Psoas muscle (tissue), 8 donors: ENCODE data around the gene TCAP. TPM values are rescaled to one million over a fixed set of nuclear protein-coding genes. Genes with fewer than 3 reads are reported as not detected.

ENCODE experiments used
- ATAC-seq, 4 donors: fragments of 200-7000 bp; cut with Tn5 transposase; one replicate each; pipeline ENCODE4 v1.9.1; 2020; ENCODE audit warnings: moderate library complexity in 3 of 4, mild to moderate bottlenecking in 2 of 4
- DNase-seq, 2 donors: peaks; one replicate each; pipeline ENCODE4 v3.0.0-alpha.2; 2020
- H3K27ac ChIP-seq: fragments of 200-600 bp; one replicate; pipeline ENCODE4 v1.8.0; 2022
- H3K27me3 ChIP-seq, 3 donors: fragments of 200-600 bp in 1 of 3; one replicate each; pipeline versions ENCODE4 v1.6.1 to v1.8.0; 2013 to 2022; ENCODE audit warnings: low read length in 2 of 3, mild to moderate bottlenecking in 2 of 3, moderate library complexity in 1 of 3; ENCODE audit not compliant: insufficient read depth in 3 of 3
- H3K36me3 ChIP-seq, 2 donors: fragments of 200-600 bp in 1 of 2; one replicate each; pipeline versions ENCODE4 v1.6.1 to v1.8.0; 2013 to 2022; ENCODE audit warnings: low read depth in 1 of 2, mild to moderate bottlenecking in 1 of 2, moderate library complexity in 1 of 2; ENCODE audit not compliant: insufficient read depth in 1 of 2
- H3K4me1 ChIP-seq: fragments of 200-600 bp; one replicate; pipeline ENCODE4 v1.8.0; 2022
- H3K4me3 ChIP-seq: fragments of 200-600 bp; one replicate; pipeline ENCODE4 v1.8.0; 2022; ENCODE audit warnings: mild to moderate bottlenecking
- H3K9me3 ChIP-seq: fragments of 200-600 bp; one replicate; pipeline ENCODE4 v1.8.0; 2022
- WGBS, 3 donors: extraction: QIAGEN DNeasy Blood & Tissue Kit; methylation state at CpG; one replicate each; pipeline versions ENCODE4 v1.1.6 to v1.1.7; 2013; 5-methylcytosine and 5-hydroxymethylcytosine counted together
- intact Hi-C, 2 donors: fragments of 100-400 bp; cut with DNase I; formaldehyde crosslinking; loops; one replicate each; pipeline versions ENCODE4 v1.11.0 to v1.14.2; 2022
- polyA plus RNA-seq, 3 donors: library from polyadenylated mRNA; stranded (reverse); fragments of 200-250 nt; gene quantifications; one replicate each; pipeline ENCODE4 v1.2.3, GENCODE V29; 2013
- total RNA-seq, 4 donors: library from RNA; stranded (reverse); fragmentation: NEBNext Ultra II Directional in 2 of 4; extraction: Animal tissue kit (Norgen Biotek cat#: 25700) in 2 of 4; gene quantifications; one replicate each; pipeline versions ENCODE4 v1.2.1 to v1.2.4, GENCODE V29; 2021 to 2023
- TF ChIP-seq, protein P1 (sequence below): fragments of 200-600 bp; IDR thresholded peaks from one replicate; pipeline ENCODE4 v1.8.0; 2022; ENCODE audit warnings: antibody characterized with exemption
- donor health status: healthy with polysubstance abuse.
- donor health status: DM: no; HTN: no; CAD: no; lungs with moderate emphysema.
- donor health status: Bipolar disorder and iron deficiency.
- donor health status: healthy.
- donor health status: DM: yes; HTN: yes; CAD: no.
- donor health status: DM: no; HTN: no; CAD: no.
- donor health status: DM: no; HTN: no; CAD: no.
- donor health status: DM: yes; HTN: yes; CAD: no.

The TCAP gene
- total and polyA plus RNA-seq, 7 donors, result 2,116 to 7,047 (median 3,462) TPM

DNA sequence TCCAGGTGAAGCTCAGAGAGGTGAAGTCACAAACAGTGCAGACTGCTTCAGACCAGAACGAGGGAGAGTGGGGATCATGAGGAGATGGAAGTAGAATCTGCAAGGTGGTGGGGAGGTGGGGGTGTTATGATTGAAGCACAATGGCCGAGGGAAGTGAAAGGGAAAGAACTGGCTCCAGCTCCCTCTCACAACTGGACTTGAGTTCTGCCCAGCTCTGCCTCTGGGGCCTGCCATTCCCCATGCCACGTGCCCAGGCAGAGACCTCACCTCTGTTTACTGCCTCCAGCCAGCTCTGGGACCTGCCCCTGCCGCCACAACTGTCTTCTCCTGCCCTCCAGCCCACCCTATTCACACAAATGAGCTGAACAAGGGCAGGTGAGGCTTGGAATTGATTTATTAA, 5.6 kb downstream of the TCAP start:
- Histone ChIP-seq H3K27me3 (no peaks in the 10 kb centered on the region), H3K4me3 (no peak overlapping the region), H3K9me3 (no peaks in the 10 kb centered on the region), H3K27ac (peak overlapping the region; percentile 96), H3K36me3 (no peaks in the 10 kb centered on the region), H3K4me1 (peaks cover 35% of the 10 kb centered on the region)
- TF ChIP-seq, protein P1, sequence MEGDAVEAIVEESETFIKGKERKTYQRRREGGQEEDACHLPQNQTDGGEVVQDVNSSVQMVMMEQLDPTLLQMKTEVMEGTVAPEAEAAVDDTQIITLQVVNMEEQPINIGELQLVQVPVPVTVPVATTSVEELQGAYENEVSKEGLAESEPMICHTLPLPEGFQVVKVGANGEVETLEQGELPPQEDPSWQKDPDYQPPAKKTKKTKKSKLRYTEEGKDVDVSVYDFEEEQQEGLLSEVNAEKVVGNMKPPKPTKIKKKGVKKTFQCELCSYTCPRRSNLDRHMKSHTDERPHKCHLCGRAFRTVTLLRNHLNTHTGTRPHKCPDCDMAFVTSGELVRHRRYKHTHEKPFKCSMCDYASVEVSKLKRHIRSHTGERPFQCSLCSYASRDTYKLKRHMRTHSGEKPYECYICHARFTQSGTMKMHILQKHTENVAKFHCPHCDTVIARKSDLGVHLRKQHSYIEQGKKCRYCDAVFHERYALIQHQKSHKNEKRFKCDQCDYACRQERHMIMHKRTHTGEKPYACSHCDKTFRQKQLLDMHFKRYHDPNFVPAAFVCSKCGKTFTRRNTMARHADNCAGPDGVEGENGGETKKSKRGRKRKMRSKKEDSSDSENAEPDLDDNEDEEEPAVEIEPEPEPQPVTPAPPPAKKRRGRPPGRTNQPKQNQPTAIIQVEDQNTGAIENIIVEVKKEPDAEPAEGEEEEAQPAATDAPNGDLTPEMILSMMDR, result no peak
- ATAC-seq, result no peak
- DNase-seq, result peak in 1 of 2 donors; percentile 27
- intact Hi-C loops, result loop anchor here (2.0 to 5.0 kb wide), 4 partner anchors 33 to 62 kb away; partner anchors contain the start of genes MIEN1 (in 1 of the 2) and STARD3 (in 1 of the 2)
- 27 to 47% (median 32%) methylated on average over 4 of the region's 4 CpGs for WGBS, 3 donors

DNA sequence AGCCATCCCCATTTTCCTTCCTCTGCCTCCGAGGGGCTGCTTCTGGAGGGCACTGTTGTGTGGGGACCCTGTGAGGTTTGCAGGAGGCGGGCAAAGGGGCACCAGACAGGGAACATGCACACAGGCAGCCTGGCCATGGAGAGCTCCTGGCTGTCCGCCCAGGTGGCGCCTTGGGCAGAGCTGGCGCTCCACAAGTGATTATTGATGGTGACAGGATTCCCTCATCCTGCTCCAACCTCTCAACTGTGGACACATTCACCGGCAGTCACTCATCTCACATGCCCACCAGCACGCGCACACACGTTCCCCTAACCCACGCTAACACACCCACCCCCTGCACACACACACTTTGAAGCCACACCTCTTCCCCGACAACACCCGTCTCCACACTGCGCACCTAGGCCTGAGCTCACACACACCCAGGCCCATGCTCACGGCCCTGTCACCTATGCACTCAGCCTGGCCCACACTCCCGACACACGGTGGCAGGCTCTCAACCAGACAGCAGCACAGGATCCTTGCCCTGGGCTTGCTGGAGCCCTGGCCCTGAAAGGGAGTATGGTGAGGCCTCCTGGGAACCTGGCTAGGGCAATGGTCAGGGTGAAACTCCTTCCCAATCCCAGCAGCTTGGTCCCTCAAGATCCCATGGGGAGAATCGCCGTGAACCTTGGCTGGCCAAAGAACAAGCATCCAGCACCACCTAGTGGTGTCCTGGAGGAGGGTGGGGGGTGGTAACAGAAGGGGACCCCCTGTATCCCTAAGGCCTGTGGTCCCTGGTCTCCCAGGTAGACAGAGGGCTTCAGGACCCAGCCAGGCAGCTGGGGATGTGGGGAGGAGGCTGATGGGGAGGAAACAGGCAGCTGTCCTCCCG, 6.7 kb downstream of the TCAP start:
- H3K9me3 ChIP-seq, result no peaks in the 10 kb centered on the region
- H3K36me3 ChIP-seq, result no peaks in the 10 kb centered on the region
- ATAC-seq, result peak; percentile 26 to 41 (median 32)
- 18 to 38% (median 24%) methylated on average over 18 to 19 of the region's 19 CpGs for WGBS, 3 donors
- DNase-seq, result peak in 1 of 2 donors; percentile 70
- H3K27me3 ChIP-seq, result no peaks in the 10 kb centered on the region
- TF ChIP-seq, protein P1, result peak; percentile 56
- H3K4me1 ChIP-seq, result peaks cover 44% of the 10 kb centered on the region
- intact Hi-C loops, result loop anchor here (2.0 to 5.0 kb wide), 4 partner anchors 35 to 60 kb away; partner anchors contain the start of genes MIEN1 (in 1 of the 2) and STARD3 (in 1 of the 2)
- H3K27ac ChIP-seq, result peak overlapping the region; percentile 96
- no peak overlapping the region for H3K4me3 ChIP-seq

DNA sequence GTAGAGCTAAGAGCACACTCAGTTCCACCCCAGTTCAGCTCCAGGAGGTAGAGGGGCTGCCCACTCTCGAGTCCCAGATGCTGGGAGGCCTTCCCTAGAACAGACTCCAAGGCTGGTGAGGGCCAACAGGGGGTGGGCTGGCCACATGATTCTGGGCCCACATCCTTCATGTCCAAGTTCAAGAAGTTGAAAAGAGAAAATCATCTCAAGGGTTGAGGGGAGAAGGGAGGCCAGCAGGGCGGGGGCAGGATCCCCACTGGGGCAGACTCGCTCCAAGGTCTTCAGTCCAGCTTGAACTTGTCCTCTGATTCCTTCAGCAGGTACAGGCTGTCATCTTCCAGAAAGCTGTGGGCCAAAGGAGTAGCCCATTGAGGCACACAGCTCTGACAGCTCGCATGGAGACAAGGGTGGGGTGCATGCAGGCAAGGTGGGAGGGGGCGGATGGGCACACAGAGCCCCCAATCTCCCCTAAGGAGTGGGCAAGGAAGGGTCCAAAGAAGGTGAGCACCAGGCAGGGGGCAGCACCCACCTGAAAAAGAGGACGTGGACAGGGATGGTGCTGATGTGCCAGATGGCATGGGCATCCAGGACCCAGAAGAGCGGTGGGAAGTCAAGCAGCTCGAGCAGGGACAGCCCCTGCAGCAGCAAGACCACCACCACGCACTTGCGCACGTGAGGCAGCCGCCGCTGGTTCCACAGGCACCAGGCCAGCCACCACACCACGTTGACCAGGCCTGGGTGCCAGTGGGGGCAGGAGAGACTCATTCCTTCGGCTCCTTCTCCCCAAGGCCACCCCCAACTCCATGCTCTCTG, 7.6 kb downstream of the TCAP start:
- H3K4me3 ChIP-seq, result no peak overlapping the region
- DNase-seq (peak in 1 of 2 donors; percentile 45), ATAC-seq (no peak)
- no peaks in the 10 kb centered on the region for H3K27me3 ChIP-seq
- H3K36me3 ChIP-seq, result no peaks in the 10 kb centered on the region
- peaks cover 47% of the 10 kb centered on the region for H3K4me1 ChIP-seq
- peak overlapping the region; percentile 96 for H3K27ac ChIP-seq
- WGBS, 3 donors, result 73 to 87% (median 73%) methylated on average over 15 of the region's 15 CpGs
- intact Hi-C loops, result loop anchor here (5.0 kb wide), 3 partner anchors 35 to 60 kb away; partner anchors contain the start of genes MIEN1 (in 1 of the 2) and STARD3 (in 1 of the 2)
- H3K9me3 ChIP-seq, result no peaks in the 10 kb centered on the region
- TF ChIP-seq, protein P1, result no peak

DNA sequence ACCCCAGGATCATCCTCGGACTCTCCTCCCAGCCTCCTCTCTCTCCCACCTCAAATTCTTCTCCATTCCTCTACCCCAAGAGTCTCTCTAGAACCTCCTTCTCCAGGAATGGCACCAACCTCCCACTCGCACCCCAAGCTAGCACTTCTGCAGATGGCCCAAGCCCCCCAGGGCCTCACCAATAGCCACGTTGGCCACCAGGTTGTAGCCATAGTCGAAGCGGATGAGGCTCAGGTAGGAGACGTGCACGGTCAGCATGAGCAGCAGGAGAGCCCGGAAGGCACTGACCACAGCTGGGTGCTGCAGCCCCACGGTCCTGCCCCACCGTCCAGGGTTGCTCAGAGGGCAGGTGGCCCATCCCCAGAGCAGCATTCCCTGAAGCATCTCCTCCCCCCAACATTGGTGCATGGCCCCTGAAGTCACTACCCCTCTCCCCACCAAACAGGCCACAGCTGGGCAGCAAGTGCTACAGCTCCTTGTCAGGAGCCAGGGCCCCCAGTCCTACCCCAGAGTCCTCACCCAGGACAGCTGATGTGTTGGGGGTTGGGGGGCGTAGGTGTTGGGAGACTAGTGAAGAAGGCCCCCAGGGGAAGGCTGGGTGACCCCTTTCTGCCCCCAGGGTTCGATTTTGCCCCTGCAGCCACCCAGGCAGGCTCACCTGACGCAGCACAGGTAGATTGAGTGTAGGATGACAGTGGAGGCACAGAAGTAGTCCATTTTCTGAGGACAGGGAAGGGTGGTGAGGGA, 8.4 kb downstream of the TCAP start:
- no peaks in the 10 kb centered on the region for H3K27me3 ChIP-seq
- H3K4me1 ChIP-seq, result peaks cover 55% of the 10 kb centered on the region
- TF ChIP-seq, protein P1, result no peak
- intact Hi-C loops, result loop anchor here (5.0 kb wide), 3 partner anchors 36 to 59 kb away; partner anchors contain the start of genes MIEN1 (in 1 of the 2) and STARD3 (in 1 of the 2)
- H3K36me3 ChIP-seq, result no peaks in the 10 kb centered on the region
- DNase-seq (peak in 1 of 2 donors; percentile 53), ATAC-seq (no peak)
- no peak overlapping the region for H3K27ac ChIP-seq
- no peak overlapping the region for H3K4me3 ChIP-seq
- WGBS, 3 donors, result 75 to 87% (median 79%) methylated on average over 13 of the region's 13 CpGs
- no peaks in the 10 kb centered on the region for H3K9me3 ChIP-seq
